DND-41 (cell line): Measurements from ENCODE around the gene AQP5.

Experiments used
- ATAC-seq: fragments of 200-7000 bp; cut with Tn5 transposase; 3 replicates; pipeline ENCODE4 v1.9.1; 2021; ENCODE audit warnings: low read depth; ENCODE audit not compliant: insufficient read depth
- DNase-seq: peaks from one replicate; pipeline ENCODE4 v3.0.0-alpha.2; 2020
- H2AFZ ChIP-seq: 2 replicates; pipeline ENCODE4 v1.6.0; 2012; ENCODE audit warnings: low read depth, low read length
- H3K27ac ChIP-seq: 2 replicates; pipeline ENCODE4 v1.5.1; 2012; ENCODE audit warnings: low read length, inconsistent platforms
- H3K27me3 ChIP-seq: fragments of 200-600 bp; sonication (generic); 2 replicates; pipeline ENCODE4 v1.6.0; 2012; ENCODE audit warnings: low read length, mild to moderate bottlenecking, inconsistent platforms; ENCODE audit not compliant: insufficient read depth, poor library complexity
- H3K36me3 ChIP-seq: 2 replicates; pipeline ENCODE4 v1.5.1; 2012; ENCODE audit warnings: low read length, inconsistent platforms; ENCODE audit not compliant: insufficient read depth
- H3K4me1 ChIP-seq: 2 replicates; pipeline ENCODE4 v1.5.1; 2012; ENCODE audit warnings: mild to moderate bottlenecking, low read length; ENCODE audit not compliant: insufficient read depth
- H3K4me2 ChIP-seq: 2 replicates; pipeline ENCODE4 v1.6.0; 2012; ENCODE audit warnings: mild to moderate bottlenecking, moderate library complexity, low read length, inconsistent platforms; ENCODE audit not compliant: insufficient read depth
- H3K4me3 ChIP-seq, 2 experiments: fragments of 200-600 bp in 1 of 2; shearing (Covaris generic) in 1 of 2; 2 replicates each; pipeline ENCODE4 v1.5.1; 2012 to 2016; ENCODE audit warnings: inconsistent platforms in 2 of 2, low read length in 2 of 2, mild to moderate bottlenecking in 2 of 2, low read depth in 1 of 2, moderate library complexity in 1 of 2
- H3K79me2 ChIP-seq: 2 replicates; pipeline ENCODE4 v1.6.0; 2012; ENCODE audit warnings: low read length, inconsistent platforms; ENCODE audit not compliant: insufficient read depth
- H3K9ac ChIP-seq: 2 replicates; pipeline ENCODE4 v1.6.0; 2012; ENCODE audit warnings: low read depth, mild to moderate bottlenecking, inconsistent platforms, low read length, moderate library complexity
- H3K9me3 ChIP-seq: 2 replicates; pipeline ENCODE4 v1.5.1; 2012; ENCODE audit warnings: low read length, moderate library complexity, mild to moderate bottlenecking, inconsistent platforms; ENCODE audit not compliant: insufficient read depth, severe bottlenecking
- H4K20me1 ChIP-seq: 2 replicates; pipeline ENCODE4 v1.6.0; 2012; ENCODE audit warnings: low read length; ENCODE audit not compliant: insufficient read depth
- CTCF ChIP-seq: IDR thresholded peaks from 2 replicates; pipeline ENCODE4 v1.5.1; 2012; ENCODE audit warnings: borderline replicate concordance, low read length, moderate library complexity, mild to moderate bottlenecking; ENCODE audit not compliant: poor library complexity, severe bottlenecking; ENCODE audit errors: extremely low read depth
- EZH2 ChIP-seq: IDR thresholded peaks from 3 replicates; pipeline ENCODE4 v1.6.1; 2012; ENCODE audit warnings: borderline replicate concordance, low read depth, mild to moderate bottlenecking, moderate library complexity, low read length, inconsistent platforms; ENCODE audit not compliant: severe bottlenecking

AQP5 gene

GRCh38 chr12:50003595-50003994 lies 41.9 kb downstream of the AQP5 start:
- Histone ChIP-seq H3K27ac (no peak overlapping the region), H4K20me1 (peaks cover 15% of the 10 kb centered on the region; the same call in 1 of the 2 replicates), H3K9me3 (no peaks in the 10 kb centered on the region), H3K4me3 (no peak overlapping the region), H3K36me3 (peaks cover 95% of the 10 kb centered on the region), H2AFZ (no peak overlapping the region), H3K79me2 (peaks cover 39% of the 10 kb centered on the region), H3K4me1 (no peaks in the 10 kb centered on the region), H3K4me2 (no peak overlapping the region), H3K9ac (no peak overlapping the region), H3K27me3 (no peaks in the 10 kb centered on the region)
- no peak for DNase-seq
- TF ChIP-seq CTCF (no peak), EZH2 (no peak)
- ATAC-seq, result no peak

- no peak for ATAC-seq
- Histone ChIP-seq H3K79me2 (peaks cover 49% of the 10 kb centered on the region), H3K9ac (no peak overlapping the region), H3K36me3 (peaks cover 94% of the 10 kb centered on the region), H3K4me3 (no peak overlapping the region), H3K4me1 (no peaks in the 10 kb centered on the region), H4K20me1 (peaks cover 18% of the 10 kb centered on the region; the same call in 1 of the 2 replicates), H3K27ac (no peak overlapping the region), H3K4me2 (no peak overlapping the region), H3K27me3 (no peaks in the 10 kb centered on the region), H2AFZ (no peak overlapping the region), H3K9me3 (no peaks in the 10 kb centered on the region)
- TF ChIP-seq EZH2, result no peak
- no peak for TF ChIP-seq CTCF
- no peak for DNase-seq
These were observed 43.0 kb downstream of the AQP5 start for GRCh38 chr12:50004696-50005095.

- Histone ChIP-seq H3K9me3 (no peaks in the 10 kb centered on the region), H3K4me2 (no peak overlapping the region), H3K36me3 (peaks cover 95% of the 10 kb centered on the region), H3K4me1 (no peaks in the 10 kb centered on the region), H3K9ac (no peak overlapping the region), H2AFZ (no peak overlapping the region), H3K27me3 (no peaks in the 10 kb centered on the region), H3K27ac (no peak overlapping the region), H4K20me1 (peaks cover 18% of the 10 kb centered on the region; the same call in 1 of the 2 replicates), H3K4me3 (no peak overlapping the region), H3K79me2 (peaks cover 54% of the 10 kb centered on the region)
- ATAC-seq (no peak), DNase-seq (no peak)
- TF ChIP-seq CTCF, result no peak
- TF ChIP-seq EZH2, result no peak
These were observed 43.5 kb downstream of the AQP5 start for GRCh38 chr12:50005175-50005574.

GRCh38 chr12:50006280-50006679 lies 44.6 kb downstream of the AQP5 start:
- ATAC-seq (no peak), DNase-seq (no peak)
- H3K9ac ChIP-seq, result no peak overlapping the region
- H3K79me2 ChIP-seq, result peaks cover 64% of the 10 kb centered on the region
- no peak overlapping the region for H3K4me3 ChIP-seq
- H3K27ac ChIP-seq, result no peak overlapping the region
- no peak overlapping the region for H2AFZ ChIP-seq
- H3K9me3 ChIP-seq, result no peaks in the 10 kb centered on the region
- H4K20me1 ChIP-seq, result peaks cover 18% of the 10 kb centered on the region; the same call in 1 of the 2 replicates
- no peak overlapping the region for H3K4me2 ChIP-seq
- peaks cover 95% of the 10 kb centered on the region for H3K36me3 ChIP-seq
- TF ChIP-seq EZH2, result no peak
- no peak for TF ChIP-seq CTCF
- H3K27me3 ChIP-seq, result no peaks in the 10 kb centered on the region
- H3K4me1 ChIP-seq, result no peaks in the 10 kb centered on the region
